ENCODE results near the gene PAPSS2.
"Not testable (repeated sequence)": the region's sequence is repeated elsewhere in the genome, so short reads cannot be mapped to it uniquely, and the experiment has no call there.

DNA sequence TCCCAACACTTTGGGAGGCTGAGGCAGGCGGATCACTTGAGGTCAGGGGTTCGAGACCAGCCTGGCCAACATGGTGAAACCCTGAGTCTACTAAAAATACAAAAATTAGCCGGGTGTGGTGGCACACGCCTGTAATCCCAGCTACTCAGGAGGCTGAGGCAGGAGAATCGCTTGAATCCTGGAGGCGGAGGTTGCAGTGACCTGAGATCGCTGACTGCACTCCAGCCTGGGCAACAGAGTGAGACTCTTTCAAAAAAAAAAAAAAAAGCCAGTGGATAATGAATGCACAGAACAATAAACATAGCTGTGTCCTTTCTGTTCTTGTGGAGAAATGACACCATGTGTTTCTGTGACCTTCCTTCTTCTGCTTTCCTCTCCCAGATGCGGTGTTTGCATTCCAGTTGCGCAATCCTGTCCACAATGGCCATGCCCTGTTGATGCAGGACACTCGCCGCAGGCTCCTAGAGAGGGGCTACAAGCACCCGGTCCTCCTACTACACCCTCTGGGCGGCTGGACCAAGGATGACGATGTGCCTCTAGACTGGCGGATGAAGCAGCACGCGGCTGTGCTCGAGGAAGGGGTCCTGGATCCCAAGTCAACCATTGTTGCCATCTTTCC, 83.4 kb downstream of the PAPSS2 start:
- TF ChIP-seq, protein P1, sequence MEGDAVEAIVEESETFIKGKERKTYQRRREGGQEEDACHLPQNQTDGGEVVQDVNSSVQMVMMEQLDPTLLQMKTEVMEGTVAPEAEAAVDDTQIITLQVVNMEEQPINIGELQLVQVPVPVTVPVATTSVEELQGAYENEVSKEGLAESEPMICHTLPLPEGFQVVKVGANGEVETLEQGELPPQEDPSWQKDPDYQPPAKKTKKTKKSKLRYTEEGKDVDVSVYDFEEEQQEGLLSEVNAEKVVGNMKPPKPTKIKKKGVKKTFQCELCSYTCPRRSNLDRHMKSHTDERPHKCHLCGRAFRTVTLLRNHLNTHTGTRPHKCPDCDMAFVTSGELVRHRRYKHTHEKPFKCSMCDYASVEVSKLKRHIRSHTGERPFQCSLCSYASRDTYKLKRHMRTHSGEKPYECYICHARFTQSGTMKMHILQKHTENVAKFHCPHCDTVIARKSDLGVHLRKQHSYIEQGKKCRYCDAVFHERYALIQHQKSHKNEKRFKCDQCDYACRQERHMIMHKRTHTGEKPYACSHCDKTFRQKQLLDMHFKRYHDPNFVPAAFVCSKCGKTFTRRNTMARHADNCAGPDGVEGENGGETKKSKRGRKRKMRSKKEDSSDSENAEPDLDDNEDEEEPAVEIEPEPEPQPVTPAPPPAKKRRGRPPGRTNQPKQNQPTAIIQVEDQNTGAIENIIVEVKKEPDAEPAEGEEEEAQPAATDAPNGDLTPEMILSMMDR (IDR thresholded peaks at IDR 0.05): not testable (repeated sequence)
- TF ChIP-seq POLR2A (IDR thresholded peaks at IDR 0.05): not testable (repeated sequence)
